Ovary (tissue), 9 donors: ENCODE results near the gene LAPTM5. TPM values are rescaled to one million over a fixed set of nuclear protein-coding genes. Genes with fewer than 3 reads are reported as not detected.

ENCODE experiments used
- DNase-seq, 5 donors: peaks; one replicate each; pipeline ENCODE4 v3.0.0-alpha.2; 2019 to 2020
- H3K27ac ChIP-seq, 2 donors: fragments of 200-600 bp; one replicate each; pipeline versions ENCODE4 v1.5.1 to v1.8.0; 2019 to 2022
- H3K27me3 ChIP-seq: fragments of 200-600 bp; one replicate; pipeline ENCODE4 v1.8.0; 2022
- H3K36me3 ChIP-seq: fragments of 200-600 bp; sonication (generic); one replicate; pipeline ENCODE4 v1.5.1; 2019
- H3K4me1 ChIP-seq: one replicate; pipeline ENCODE4 v1.8.1; 2013; ENCODE audit warnings: mild to moderate bottlenecking, moderate library complexity; ENCODE audit not compliant: insufficient read depth
- H3K4me3 ChIP-seq: fragments of 200-600 bp; sonication (generic); one replicate; pipeline ENCODE4 v1.5.1; 2017
- H3K9me3 ChIP-seq, 2 donors: fragments of 200-600 bp in 1 of 2; sonication (generic) in 1 of 2; one replicate each; pipeline versions ENCODE4 v1.5.1 to v1.8.1; 2013 to 2019; ENCODE audit warnings: mild to moderate bottlenecking in 1 of 2, moderate library complexity in 1 of 2
- EP300 ChIP-seq: sonication (generic); formaldehyde crosslinking; IDR thresholded peaks from one replicate; pipeline ENCODE4 v1.6.1; 2017; ENCODE audit warnings: antibody characterized with exemption
- POLR2A ChIP-seq: fragments of 450-650 bp; IDR thresholded peaks from one replicate; pipeline ENCODE4 v1.6.1; 2017; ENCODE audit warnings: antibody characterized with exemption, mild to moderate bottlenecking, moderate library complexity
- WGBS, 3 donors: extraction: QIAGEN DNeasy Blood & Tissue Kit in 1 of 3; methylation state at CpG; one replicate each; pipeline versions ENCODE4 v1.1.5 to v1.1.7; 2013 to 2017; 5-methylcytosine and 5-hydroxymethylcytosine counted together
- intact Hi-C, 4 donors: fragments of 100-400 bp; cut with DNase I; formaldehyde crosslinking; loops; one replicate each; pipeline versions ENCODE4 v1.11.0 to v1.15.1; 2022 to 2023
- polyA plus RNA-seq, 2 donors: library from polyadenylated mRNA; stranded (reverse); fragments of 200-250 nt in 1 of 2; fragments of 350-450 nt in 1 of 2; fragmentation: Illumina TruSeq in 1 of 2; extraction: RNeasy Lipid Tissue Mini Kit (QIAGEN cat#74804) in 1 of 2; gene quantifications; one replicate each; pipeline ENCODE4 v1.2.3, GENCODE V29; 2013 to 2014
- total RNA-seq, 7 donors: library from RNA; depleted of rRNA in 2 of 7; stranded (reverse); fragments of >200 nt in 2 of 7; fragmentation: NEBNext Ultra II Directional in 3 of 7; extraction: Animal tissue kit (Norgen Biotek cat#: 25700) in 3 of 7; gene quantifications; one replicate each; pipeline versions ENCODE4 v1.1.0 to v1.2.4, GENCODE V29; 2016 to 2023
- TF ChIP-seq, protein P1 (sequence below), 3 donors: fragments of 450-650 bp in 2 of 3; fragments of 200-600 bp in 1 of 3; IDR thresholded peaks; one replicate each; pipeline versions ENCODE4 v1.5.1 to v1.8.0; 2016 to 2022; ENCODE audit warnings: antibody characterized with exemption in 3 of 3, mild to moderate bottlenecking in 1 of 3
- donor health status: DM: no; HTN: no; CAD: no; lungs with moderate emphysema.
- donor health status: DM: no; HTN: no; CAD: no.
- donor health status: Bipolar disorder and iron deficiency.
- donor health status: DM: yes; HTN: yes; CAD: no.
- donor health status: DM: no; HTN: no; CAD: no.
- donor health status: DM: yes; HTN: yes; CAD: no.

LAPTM5 gene
- total and polyA plus RNA-seq, 9 donors = 15.3 to 103 (median 20.3) TPM

DNA sequence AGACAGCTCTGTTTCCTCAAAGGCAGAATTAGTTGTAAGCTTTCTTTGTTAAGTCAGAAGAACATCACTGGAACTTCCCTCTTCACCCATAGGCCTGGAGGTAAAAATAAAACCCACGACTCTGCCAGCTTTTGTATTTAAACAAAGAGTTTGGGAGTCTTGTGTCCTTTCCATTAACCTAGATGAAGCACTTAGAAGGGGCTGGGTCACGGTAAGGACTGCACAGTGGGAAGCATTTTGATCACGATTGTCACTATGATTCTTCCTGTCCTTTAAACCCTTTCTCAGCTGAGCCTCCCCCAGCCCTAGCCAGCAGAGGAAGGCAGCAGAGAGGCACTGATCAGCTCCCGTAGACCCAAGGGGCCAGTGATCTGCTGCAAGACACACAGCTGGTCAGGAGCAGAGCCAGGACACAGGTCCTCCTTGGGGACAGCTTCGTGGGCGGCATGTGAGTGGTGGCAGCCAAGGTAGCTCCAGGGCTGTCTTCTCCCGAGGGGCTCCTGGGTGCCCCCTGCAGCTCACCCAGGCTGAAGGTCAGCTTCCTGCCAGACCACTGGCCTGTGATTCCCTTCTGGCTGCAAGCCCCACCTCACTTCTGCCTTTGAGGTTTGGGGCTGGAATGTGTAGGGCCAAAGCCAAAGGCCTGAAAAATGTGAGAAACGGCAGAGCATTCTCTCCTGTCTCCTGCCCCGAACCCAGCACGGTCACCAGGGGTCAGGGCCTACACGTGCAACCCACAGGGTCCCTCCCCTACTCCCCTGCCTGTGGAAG lies 4.0 kb upstream of the LAPTM5 start:
- Histone ChIP-seq H3K4me3 (no peak overlapping the region), H3K27me3 (no peaks in the 10 kb centered on the region), H3K27ac (no peak overlapping the region), H3K36me3 (no peaks in the 10 kb centered on the region), H3K4me1 (peaks cover 6% of the 10 kb centered on the region), H3K9me3 (no peaks in the 10 kb centered on the region)
- TF ChIP-seq EP300 (no peak), POLR2A (no peak)
- TF ChIP-seq, protein P1, sequence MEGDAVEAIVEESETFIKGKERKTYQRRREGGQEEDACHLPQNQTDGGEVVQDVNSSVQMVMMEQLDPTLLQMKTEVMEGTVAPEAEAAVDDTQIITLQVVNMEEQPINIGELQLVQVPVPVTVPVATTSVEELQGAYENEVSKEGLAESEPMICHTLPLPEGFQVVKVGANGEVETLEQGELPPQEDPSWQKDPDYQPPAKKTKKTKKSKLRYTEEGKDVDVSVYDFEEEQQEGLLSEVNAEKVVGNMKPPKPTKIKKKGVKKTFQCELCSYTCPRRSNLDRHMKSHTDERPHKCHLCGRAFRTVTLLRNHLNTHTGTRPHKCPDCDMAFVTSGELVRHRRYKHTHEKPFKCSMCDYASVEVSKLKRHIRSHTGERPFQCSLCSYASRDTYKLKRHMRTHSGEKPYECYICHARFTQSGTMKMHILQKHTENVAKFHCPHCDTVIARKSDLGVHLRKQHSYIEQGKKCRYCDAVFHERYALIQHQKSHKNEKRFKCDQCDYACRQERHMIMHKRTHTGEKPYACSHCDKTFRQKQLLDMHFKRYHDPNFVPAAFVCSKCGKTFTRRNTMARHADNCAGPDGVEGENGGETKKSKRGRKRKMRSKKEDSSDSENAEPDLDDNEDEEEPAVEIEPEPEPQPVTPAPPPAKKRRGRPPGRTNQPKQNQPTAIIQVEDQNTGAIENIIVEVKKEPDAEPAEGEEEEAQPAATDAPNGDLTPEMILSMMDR (IDR thresholded peaks at IDR 0.05) = no peak
- WGBS, 3 donors = 40 to 46% (median 44%) methylated on average over 10 to 11 of the region's 11 CpGs
- intact Hi-C loops = no loop called here
- no peak for DNase-seq

DNA sequence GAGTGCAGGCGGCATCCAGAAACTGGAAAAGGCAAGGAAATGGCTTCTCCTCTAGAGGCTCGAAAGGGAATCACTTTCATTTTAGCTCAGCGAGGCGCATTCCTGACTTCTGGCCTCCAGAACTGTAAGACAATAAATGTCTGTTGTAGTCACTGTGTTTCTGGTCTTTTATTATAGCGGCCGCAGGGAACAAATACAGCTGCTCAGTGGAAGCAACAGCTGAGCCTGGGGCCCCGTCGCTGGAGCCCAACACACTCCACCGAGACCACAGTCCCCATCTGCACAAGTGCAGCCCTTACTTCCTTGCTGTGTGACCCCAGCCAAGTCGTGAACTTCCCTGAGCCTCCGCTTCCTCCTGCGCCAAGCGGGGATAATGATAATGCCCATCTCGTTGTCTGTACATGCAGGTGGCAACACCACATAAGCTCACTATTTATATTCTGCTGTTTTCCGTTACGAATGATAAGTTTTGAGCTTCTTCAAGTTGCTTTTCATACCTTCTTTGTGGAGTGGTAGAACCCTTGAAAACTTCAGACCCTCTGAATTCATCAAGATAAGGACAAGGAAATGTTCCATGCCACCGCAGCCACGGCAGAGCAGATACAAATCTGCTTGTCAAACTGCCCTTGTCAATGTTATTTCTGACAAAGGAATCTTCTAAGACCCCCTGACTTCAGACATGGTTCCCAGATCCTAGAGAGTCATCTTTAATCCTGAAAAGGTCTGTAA lies 3.2 kb upstream of the LAPTM5 start:
- DNase-seq = no peak
- no peaks in the 10 kb centered on the region for H3K27me3 ChIP-seq
- H3K36me3 ChIP-seq = no peaks in the 10 kb centered on the region
- H3K27ac ChIP-seq = no peak overlapping the region
- no peaks in the 10 kb centered on the region for H3K9me3 ChIP-seq
- H3K4me1 ChIP-seq = peaks cover 6% of the 10 kb centered on the region
- 90 to 97% (median 93%) methylated on average over 18 of the region's 18 CpGs for WGBS, 3 donors
- H3K4me3 ChIP-seq = no peak overlapping the region
- TF ChIP-seq POLR2A = no peak
- TF ChIP-seq EP300 = no peak
- TF ChIP-seq, protein P1 (IDR thresholded peaks at IDR 0.05) = no peak
- intact Hi-C loops = no loop called here

- Histone ChIP-seq H3K9me3 (no peaks in the 10 kb centered on the region), H3K4me3 (no peak overlapping the region), H3K27me3 (no peaks in the 10 kb centered on the region), H3K4me1 (peaks cover 6% of the 10 kb centered on the region), H3K36me3 (no peaks in the 10 kb centered on the region), H3K27ac (no peak overlapping the region)
- intact Hi-C loops = no loop called here
- DNase-seq = no peak
- TF ChIP-seq EP300 = no peak
- TF ChIP-seq POLR2A = no peak
- TF ChIP-seq, protein P1 (IDR thresholded peaks at IDR 0.05) = no peak
- 81 to 87% (median 82%) methylated on average over 13 of the region's 13 CpGs for WGBS, 3 donors
These were observed 2.2 kb upstream of the LAPTM5 start for GRCh38 chr1:30759718-30760281.

DNA sequence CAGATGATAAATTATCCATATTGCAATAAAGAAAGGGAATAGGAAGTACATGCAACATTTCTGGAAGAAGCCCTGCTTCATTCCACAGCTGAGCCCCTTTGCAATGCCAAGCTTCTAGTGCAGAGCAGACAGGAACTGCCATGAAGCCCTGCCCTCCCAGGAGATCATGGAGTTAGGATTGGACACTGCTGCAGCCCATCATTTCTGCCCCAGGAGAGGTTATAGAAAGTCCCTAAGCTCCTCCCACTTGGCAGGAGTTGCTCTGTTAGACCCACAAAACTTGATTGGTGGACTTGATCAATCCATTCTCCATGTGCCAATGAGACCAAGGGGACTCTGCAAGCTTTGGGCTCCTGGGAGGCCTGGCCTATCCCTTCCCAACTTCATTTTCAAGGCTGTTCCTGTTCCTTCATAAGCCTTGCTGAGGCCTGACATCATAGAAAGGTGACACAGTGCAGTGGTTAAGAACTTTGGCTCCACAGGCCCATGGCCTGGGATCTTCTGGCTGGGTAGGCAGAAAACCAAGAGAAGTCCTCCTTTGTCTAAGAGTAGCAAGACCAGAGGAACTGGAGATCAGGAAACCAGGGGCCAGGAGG lies 1.3 kb upstream of the LAPTM5 start:
- H3K27me3 ChIP-seq = no peaks in the 10 kb centered on the region
- no peak for TF ChIP-seq POLR2A
- no peaks in the 10 kb centered on the region for H3K36me3 ChIP-seq
- H3K4me1 ChIP-seq = peaks cover 3% of the 10 kb centered on the region
- no peaks in the 10 kb centered on the region for H3K9me3 ChIP-seq
- no peak overlapping the region for H3K27ac ChIP-seq
- no peak for DNase-seq
- intact Hi-C loops = no loop called here
- H3K4me3 ChIP-seq = no peak overlapping the region
